Measurements from ENCODE around the gene PLA2G4E.

- TF ChIP-seq L3MBTL2 (conservative IDR thresholded peaks at IDR 0.05): no peak
- TF ChIP-seq FOXA1 (IDR thresholded peaks at IDR 0.05): no peak
- no peak for TF ChIP-seq FOXM1 (IDR thresholded peaks at IDR 0.05; ENCODE audit: borderline replicate concordance)
- no peak for TF ChIP-seq SUZ12 (IDR thresholded peaks at IDR 0.05)
- TF ChIP-seq ZNF384 (IDR thresholded peaks at IDR 0.05): no peak
- no peak for TF ChIP-seq FOXK2 (IDR thresholded peaks at IDR 0.05)
- TF ChIP-seq HDGF (IDR thresholded peaks at IDR 0.05; ENCODE audit: borderline replicate concordance): no peak
- no peak for TF ChIP-seq CTBP1 (IDR thresholded peaks at IDR 0.05; ENCODE audit: borderline replicate concordance)
- TF ChIP-seq TARDBP (IDR thresholded peaks at IDR 0.05): no peak
Measured at GRCh38 chr15:41935566-41936020, 85.2 kb downstream of the PLA2G4E start.
